NCI-H446 (cell line): ENCODE measurements around the gene TCEANC2.
A peak's percentile ranks its signal among the peaks of the same experiment; 100 is the strongest.
"Not testable (repeated sequence)": the region's sequence is repeated elsewhere in the genome, so short reads cannot be mapped to it uniquely, and the experiment has no call there.

Source experiments
- DNase-seq, 2 experiments: peaks; one replicate each; lab custom pipeline; 2025; lab: John Stamatoyannopoulos, UW

TCEANC2 gene

GRCh38 chr1:54027848-54028247, 25.6 kb upstream of the TCEANC2 start:
- no peak for DNase-seq

- DNase-seq, result no peak
Observed at GRCh38 chr1:54028306-54029251, 24.8 kb upstream of the TCEANC2 start.

GRCh38 chr1:54037476-54037875, 15.9 kb upstream of the TCEANC2 start:
- DNase-seq, result peak in 1 of 2 experiments; percentile 15

GRCh38 chr1:54041806-54042205, 11.6 kb upstream of the TCEANC2 start:
- no peak for DNase-seq

- no peak for DNase-seq
Observed at GRCh38 chr1:54045496-54045895, 7.9 kb upstream of the TCEANC2 start.

- no peak for DNase-seq
Observed at GRCh38 chr1:54046671-54047383, 6.6 kb upstream of the TCEANC2 start.

GRCh38 chr1:54047384-54048305, 5.8 kb upstream of the TCEANC2 start:
- no peak for DNase-seq

GRCh38 chr1:54050435-54050834, 3.0 kb upstream of the TCEANC2 start:
- not testable (repeated sequence) for DNase-seq

- DNase-seq, result no peak
Observed at GRCh38 chr1:54051933-54052430, 1.4 kb upstream of the TCEANC2 start.

- DNase-seq, result peak in 1 of 2 experiments; percentile 41
Observed at GRCh38 chr1:54052431-54052933, 926 bp upstream of the TCEANC2 start.

GRCh38 chr1:54053745-54054437, 483 bp downstream of the TCEANC2 start:
- no peak for DNase-seq

- DNase-seq, result no peak
Observed at GRCh38 chr1:54054438-54054749, 986 bp downstream of the TCEANC2 start.

GRCh38 chr1:54064299-54064698, 10.9 kb downstream of the TCEANC2 start:
- no peak for DNase-seq

- peak; percentile 20 to 46 for DNase-seq
Observed at GRCh38 chr1:54069791-54070170, 16.4 kb downstream of the TCEANC2 start.

GRCh38 chr1:54070171-54070837, 16.9 kb downstream of the TCEANC2 start:
- peak; percentile 20 to 59 for DNase-seq

- no peak for DNase-seq
Observed at GRCh38 chr1:54077359-54077758, 24.0 kb downstream of the TCEANC2 start.

- no peak for DNase-seq
Observed at GRCh38 chr1:54080598-54081049, 27.2 kb downstream of the TCEANC2 start.

GRCh38 chr1:54081306-54082270, 28.2 kb downstream of the TCEANC2 start:
- peak; percentile 30 to 66 for DNase-seq

GRCh38 chr1:54084794-54085193, 31.4 kb downstream of the TCEANC2 start:
- DNase-seq, result no peak
